Forelimb muscle (tissue), 1 donor: ENCODE data around the gene PHRF1. TPM values are rescaled to one million over a fixed set of nuclear protein-coding genes. Genes with fewer than 3 reads are reported as not detected.

Experiments used
- DNase-seq: peaks from one replicate; pipeline ENCODE4 v3.0.0-alpha.2; 2013; ENCODE audit warnings: low read depth
- polyA plus RNA-seq: library from polyadenylated mRNA; unstranded; fragments of 120-200 nt; gene quantifications from one replicate; pipeline ENCODE4 v1.2.1, GENCODE V29; 2013; ENCODE audit not compliant: insufficient read length

PHRF1 gene
- polyA plus RNA-seq, 1 donor = 18.4 TPM

DNA sequence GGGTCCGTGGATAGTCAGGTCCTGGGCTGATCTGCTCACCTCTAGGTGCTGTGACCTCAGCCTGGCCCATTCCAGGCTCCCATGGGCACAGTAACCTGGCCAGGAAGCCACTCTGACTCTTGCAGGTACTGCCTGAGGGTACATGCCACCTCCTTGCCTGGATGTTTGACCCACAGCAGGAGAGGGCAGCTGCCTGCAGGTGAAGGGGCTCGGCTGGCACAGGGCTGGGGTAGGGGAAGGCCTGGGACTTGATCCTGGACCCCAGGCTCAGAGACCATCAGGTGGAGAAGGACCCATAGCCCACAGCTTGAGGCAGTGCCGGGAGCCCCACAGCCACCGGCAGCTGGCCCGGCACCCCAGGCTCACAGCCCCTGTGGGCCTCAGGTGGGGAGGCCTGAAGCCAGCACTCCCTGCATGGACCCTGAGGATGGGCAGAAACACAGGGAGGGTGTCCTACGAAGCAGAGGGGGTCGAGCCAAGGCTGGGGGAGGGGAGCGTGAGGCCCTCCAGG lies 36.2 kb upstream of the PHRF1 start:
- no peak for DNase-seq

DNA sequence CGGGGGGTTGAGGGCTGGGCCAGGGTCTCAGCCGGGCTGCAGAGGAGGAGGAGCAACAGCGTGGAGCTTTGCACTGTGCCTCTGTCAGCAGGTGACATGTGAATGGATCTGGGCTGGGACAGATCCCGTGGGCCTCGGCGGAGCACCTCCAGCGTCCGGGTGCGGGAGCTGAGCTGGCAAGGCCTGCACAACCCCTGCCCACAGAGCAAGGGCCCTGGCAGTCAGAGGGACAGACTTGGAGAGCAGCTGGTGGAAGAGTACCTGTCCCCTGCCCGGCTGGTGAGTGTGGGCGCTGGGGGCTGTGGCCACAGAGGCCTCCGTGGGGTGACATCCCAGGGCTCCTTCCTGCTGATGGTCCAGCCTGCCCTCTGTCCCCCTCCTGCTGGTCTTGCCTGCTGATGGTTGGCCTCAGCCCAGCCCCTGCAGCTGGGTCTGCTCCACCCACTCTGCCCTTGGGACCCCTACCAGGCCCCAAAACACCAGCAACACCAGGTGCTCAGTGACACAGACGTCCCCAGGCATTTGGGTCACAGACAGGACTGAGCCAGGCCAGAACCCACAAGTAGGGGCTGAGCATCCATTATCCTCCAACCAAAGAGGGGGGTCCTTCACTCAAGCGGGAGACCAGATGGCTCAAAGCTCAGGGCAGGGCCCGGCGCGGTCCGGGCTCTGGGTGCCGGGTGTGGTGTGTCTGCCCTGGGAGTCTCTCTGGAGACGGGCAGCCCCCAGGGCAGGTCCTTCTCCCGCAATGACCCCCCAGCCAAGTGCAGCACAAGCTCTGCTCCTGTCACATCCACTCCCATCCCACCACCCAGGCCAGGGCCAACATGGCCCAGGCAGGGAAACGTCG lies 35.5 kb upstream of the PHRF1 start:
- no peak for DNase-seq

DNA sequence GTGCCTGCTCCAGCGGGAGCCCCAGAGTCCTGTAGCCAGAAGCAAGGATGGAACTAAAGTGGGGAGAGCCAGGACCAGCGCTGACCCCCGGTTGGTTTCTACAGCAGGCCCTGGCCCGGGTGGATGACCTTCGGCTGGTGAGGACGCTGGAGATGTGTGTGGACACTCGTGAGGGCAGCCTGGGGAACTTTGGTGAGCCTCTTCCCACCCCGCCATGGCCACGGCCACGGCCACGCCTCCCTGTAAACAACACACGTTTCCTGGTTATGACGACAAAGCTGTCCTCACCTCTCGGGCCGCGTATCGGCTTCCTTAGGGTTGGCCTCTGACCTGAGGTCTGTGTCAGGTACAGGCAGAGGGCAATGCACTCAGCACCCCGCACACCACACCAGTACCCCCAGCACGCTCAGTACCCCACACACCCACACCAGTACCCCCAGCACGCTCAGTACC lies 34.8 kb upstream of the PHRF1 start:
- no peak for DNase-seq

DNA sequence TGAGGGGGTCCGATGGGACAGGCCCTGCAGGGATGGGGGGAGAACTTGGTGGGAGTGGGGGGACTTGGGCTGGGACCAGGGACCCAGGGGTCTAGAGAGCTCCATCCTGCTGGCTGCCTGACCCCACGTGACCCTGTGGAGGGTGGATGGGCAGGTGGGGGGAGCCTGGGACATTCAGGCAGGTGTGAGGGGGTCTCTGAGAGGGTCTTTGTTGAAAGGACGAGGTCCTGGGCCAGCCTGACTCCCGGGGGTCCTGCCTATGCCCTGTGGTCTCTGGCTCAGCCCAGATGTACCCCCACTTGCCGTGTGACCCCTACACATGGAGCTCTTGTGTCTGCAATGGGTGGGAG lies 31.5 kb upstream of the PHRF1 start:
- DNase-seq = no peak

DNA sequence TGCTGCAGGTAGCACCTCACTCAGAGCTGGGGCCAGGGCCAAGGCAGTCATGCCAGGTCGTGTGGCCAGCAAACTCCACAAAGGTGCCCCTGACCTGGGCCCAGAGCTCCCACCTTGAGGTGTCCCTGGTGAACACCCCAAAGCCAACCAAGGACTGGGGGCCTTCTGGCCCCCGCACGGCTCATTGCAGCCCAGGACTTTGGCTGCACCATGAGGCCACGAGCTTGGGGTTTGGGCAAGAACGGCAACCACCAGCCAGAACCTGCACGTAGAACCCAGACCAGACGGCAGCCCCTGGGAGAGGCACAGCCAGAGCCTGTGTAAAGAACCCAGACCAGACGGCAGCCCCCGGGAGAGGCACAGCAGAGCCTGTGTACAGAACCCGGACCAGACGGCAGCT lies 31.1 kb upstream of the PHRF1 start:
- no peak for DNase-seq

DNA sequence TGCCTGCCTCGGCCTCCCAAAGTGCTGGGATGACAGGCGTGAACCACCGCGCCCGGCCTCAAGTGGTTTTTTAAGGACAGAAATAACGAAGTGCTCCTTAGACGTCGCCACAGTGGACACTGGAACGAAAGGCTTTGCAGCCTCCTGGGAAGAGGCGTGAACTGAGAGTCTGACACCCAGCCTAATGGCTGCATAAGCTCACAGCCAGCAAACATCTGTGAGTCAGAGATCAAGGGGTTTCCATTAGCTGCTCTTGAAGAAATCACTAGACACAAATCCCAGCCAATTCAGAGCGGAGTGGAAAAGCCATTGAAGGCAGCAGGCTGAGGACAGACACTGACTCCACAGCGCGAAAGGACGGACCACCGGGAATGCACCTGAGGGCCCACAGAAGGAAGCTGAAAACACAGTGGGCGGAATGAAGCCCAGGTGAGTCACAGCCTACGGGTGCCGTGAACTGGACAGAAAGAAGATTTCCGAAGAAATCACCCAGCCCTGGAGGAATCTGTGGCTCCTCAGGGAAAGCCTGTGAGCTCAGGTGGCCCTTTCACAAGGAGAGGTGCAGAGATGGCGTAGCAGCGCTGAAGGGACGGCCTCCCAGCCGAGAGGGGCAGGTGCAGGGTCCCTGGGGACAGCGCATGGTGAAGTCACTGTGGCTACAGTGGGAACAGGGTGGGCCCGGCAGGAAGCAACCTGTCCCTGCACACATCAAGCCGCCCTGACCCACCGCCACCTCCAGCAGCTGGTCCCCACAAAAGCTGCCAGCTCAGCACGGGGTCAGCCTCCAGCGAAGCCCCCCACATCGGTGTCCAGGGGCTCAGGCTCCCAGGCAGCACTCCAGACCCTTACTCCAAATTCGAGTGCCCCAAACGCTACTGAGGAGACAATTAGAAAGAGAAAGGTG lies 27.3 kb upstream of the PHRF1 start:
- DNase-seq = no peak

DNA sequence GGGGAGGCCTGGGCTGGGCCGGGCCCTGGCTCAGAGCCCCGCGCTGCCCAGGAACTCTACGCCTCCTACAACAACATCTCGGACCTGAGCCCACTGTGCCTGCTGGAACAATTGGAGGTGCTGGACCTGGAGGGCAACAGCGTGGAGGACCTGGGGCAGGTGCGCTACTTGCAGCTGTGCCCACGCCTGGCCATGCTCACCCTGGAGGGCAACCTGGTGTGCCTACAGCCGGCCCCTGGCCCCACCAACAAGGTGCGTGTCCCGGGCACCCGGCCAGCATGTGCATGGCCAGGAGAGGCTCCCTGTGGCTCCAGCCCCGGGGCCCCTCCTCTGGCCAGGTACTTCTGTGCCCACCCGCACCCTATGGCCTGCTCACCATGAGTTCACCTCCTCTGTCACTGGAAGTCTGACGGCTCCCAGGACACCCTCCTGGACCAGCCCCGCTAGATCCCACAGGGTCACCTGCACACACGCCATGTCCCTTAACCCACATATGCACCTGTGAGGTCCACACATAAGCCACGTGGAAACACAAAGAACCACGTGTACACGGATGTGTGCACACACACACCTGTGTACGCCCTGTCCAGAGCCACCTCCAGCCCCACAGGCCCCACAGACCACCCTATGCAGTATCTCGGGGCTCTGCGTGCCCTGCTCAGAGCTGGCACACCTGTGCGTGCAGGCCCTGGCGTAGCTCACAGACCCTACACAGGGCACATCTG lies 26.1 kb upstream of the PHRF1 start:
- no peak for DNase-seq

DNA sequence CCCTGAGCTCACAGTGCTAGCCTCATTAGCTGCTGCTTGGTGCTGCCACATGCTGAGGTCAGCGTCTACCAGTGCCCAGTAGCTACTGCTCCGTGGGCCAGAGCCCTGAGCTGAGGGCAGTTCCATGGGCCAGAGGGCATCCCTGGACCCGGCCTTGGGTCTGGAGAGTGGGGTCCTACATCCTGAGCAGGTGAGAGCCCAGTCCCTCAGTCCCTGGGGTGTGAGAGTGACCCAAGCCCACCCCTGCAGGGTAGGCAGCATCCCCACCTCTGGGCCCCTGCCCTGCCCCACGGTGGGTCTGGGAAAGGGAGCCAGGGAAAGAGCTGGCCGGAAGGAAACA lies 25.6 kb upstream of the PHRF1 start:
- DNase-seq = no peak

DNA sequence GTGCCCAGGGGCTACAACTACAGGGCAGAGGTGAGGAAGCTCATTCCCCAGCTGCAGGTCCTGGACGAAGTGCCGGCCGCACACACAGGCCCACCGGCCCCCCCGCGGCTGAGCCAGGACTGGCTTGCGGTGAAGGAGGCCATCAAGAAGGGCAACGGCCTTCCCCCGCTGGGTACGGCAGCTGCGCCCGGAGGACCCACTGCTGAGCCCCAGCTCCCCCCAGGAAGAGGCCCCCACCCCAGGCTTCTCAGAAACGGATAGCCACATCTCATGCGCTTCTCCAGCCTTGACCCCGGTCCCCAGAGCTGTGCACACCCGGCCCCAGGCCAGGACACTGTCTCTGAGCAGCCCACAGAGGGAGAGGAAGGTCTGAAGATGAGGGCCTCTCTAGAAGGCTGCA lies 25.1 kb upstream of the PHRF1 start:
- no peak for DNase-seq

DNA sequence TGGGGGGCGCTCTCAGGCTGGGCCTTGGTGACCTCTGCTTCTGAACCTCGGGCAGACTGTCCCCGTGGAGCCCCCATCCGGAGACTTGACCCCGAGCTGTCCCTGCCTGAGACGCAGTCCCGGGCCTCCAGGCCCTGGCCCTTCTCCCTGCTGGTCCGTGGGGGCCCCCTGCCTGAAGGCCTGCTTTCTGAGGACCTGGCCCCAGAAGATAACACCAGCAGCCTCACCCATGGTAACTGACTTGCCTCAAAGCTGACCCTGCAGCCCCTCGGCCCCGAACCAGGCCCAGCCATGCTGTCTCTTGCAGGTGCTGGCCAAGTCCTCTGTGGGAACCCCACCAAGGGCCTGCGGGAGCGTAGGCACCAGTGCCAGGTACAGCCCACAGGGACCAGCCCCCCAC lies 24.7 kb upstream of the PHRF1 start:
- DNase-seq = no peak

DNA sequence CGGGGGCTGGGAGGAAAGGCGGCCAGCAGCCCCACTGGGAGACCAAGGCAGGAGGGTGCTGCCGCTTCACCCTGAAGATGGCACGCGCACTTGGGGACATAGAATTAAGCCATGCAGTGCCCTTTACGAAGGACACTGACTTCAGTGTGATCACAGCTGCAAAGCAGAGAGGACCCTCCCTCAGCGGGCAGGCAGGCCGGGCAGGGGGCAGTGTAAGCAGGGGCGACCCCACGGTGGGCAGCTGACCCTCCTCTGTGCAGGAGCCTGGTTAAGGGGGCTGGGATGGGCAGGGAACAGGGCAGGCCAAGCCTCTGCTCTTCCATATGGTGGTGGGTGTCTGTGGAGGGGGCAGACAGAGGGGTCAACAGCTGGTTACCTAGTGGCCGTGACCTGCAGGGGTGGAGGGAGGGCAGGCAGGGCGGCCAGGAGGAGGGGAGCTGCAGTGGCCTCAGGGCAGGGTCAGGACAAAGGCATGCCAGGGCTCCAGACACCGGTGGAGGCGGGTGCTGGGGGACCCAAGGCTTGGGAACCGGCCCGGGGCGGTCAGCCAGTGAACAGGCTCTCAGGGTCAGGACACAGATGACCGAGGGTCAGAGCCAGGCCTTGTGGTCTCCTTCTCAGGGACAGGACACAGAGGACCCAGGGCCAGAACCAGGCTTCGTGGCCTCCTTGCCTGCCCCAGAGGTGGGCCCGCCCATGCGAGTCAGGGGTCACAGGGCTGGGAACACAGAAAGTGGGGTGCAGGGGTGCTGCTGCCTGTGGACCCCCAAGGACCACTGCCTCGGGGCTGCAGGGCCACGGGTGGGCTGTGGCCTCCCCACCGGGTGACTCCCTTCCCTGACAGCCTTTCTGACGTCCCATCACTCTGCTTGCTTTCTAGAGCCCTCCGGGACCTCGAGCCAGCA lies 22.9 kb upstream of the PHRF1 start:
- DNase-seq = no peak

DNA sequence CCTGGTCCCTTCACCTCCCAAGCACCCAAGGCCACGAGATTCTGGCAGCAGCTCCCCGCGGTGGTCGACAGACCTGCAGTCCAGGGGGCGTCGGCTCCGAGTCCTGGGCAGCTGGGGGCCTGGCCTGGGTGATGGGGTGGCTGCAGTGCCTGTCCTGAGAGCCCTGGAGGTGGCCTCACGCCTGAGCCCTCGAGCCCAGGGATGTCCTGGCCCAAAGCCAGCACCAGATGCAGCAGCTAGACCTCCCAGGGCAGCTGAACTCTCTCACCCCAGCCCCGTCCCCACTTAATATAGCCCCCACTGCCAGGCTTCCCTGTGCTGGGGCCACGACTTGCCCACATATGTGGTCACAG lies 22.3 kb upstream of the PHRF1 start:
- no peak for DNase-seq

DNA sequence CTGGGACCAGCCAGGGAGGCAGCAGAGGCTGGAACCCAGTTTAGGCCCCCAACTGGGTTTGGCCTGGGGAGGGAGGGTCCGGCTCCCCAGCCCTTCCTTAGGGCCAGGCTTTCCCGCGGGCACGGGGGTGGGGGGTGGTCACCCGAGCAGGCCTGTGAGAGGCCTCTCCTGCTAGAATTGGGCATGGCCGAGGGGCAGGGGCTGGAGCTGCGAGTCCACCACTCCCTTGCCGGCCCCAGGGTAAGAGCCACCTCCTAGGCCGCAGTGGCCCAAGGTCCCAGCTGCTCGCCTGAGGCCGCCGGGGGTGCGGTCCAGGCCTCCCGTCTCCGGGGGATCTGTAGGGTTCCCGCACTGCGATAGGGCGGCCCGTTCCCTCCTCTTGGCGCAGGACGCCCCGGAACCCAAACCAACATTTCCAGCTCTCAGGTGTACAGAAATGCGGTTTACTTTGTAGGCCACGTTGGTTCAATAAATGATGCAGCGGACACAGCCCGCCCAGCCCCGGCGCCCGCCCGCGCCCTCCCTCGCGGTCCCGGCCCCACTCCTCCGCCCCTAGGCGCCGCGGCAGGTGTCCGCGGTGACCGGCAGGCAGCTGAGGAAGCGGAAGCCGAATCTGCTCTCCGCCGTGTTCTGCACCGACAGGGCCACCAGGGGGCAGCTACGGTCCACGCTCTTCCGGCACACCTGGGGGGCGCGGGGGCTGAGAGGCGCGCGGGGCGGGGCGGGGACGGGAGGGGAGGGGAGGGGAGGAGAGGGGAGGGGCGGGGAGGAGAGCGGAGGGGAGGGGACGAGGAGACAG lies 21.6 kb upstream of the PHRF1 start:
- DNase-seq = no peak

DNA sequence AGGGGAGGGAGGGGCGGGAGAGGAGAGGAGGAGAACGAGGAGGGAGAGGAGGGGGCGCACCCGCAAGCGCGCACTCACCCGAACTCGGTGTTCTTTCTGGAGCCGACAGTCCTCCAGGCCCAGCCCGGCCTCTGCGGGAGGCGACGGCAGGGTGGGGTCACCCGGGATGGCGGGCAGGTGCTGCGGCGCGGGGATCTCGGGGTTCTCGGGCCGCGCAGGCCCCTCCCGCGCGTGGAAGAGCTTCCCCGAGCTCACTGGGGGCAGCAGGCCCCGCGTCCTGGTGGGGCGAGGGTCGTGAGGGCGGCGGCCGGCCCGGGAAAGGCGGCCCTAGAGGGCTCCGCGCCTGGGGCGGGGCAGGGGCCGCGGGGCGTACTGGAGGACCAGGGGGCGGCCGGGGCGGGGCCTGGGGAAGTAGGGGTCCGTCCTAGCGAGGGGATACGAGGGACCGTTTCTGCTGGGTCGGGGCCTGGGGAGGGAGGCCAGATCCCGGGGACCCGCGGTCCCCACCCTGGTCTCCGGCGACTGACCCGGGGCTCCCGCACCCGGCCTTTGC lies 21.0 kb upstream of the PHRF1 start:
- no peak for DNase-seq

DNA sequence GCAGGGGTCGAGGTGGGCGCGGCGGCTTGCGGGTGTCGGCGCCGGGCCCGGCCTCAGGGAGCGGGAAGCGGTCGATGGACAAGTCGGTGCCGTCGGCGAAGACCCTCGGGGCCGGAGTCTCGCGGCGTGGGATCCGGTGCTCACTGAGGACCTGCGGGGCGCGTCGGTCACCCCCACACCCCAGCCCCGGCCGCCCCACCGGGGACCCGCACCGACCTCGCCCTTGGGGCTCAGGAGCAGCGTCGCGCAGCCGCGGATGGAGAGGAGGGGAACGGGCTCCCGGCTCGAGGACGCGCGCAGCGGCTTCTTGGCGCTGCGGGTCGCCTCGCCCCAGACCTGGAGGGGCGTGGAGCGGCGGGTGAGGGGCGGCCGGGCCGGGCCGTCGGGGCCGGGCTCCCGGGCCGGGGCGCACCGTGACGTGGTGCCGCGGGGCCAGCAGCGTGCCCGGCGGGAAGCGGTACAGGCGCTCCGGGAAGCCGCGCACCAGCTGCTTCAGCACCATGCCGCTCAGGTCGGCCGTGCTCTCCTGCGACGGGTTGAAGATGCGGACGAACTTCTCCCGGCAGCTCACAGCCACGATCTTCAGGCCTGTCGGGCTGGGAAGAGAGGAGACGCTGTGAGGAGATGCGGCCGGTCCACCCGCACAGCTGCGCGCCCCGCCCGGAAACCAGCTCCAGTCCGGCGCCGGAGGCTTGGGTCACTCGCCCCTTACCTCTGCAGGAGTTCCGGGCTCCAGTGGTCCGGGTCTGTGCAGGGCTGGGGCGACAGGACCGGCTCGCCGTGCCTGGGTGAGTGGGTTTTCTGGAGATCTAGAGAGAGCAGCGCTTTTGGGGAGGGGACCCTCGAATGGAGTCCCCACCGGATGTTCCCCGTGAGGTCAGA lies 20.2 kb upstream of the PHRF1 start:
- DNase-seq = no peak

DNA sequence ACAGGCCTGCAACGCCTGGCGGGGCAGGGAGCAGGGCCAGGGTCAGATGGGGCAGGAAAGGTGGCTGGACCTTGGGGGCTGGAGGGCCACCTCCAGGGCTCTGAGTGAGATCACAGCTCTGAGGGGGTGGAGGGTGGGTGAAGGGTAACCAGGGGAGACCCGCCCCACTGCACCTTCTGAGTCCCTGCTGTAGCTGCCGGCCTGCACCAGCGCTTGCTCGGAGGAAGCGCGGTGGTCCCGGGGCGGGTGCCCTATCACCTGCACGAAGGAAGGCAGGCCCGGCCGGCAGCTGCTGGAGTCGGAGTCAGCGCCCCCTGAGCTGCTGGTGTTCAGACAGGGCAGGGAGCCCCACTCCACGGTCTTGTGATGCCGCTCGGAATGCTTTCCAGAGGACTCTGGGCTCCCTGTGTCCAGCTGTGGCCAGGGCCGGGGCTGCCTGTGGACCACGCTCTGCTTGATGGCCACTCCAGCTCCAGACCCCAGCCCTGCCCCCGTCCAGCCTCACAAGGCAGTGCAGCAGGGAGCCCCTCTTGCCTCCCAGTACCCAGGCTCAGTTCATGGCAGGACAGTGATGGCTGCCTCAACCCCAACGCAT lies 19.5 kb upstream of the PHRF1 start:
- no peak for DNase-seq

DNA sequence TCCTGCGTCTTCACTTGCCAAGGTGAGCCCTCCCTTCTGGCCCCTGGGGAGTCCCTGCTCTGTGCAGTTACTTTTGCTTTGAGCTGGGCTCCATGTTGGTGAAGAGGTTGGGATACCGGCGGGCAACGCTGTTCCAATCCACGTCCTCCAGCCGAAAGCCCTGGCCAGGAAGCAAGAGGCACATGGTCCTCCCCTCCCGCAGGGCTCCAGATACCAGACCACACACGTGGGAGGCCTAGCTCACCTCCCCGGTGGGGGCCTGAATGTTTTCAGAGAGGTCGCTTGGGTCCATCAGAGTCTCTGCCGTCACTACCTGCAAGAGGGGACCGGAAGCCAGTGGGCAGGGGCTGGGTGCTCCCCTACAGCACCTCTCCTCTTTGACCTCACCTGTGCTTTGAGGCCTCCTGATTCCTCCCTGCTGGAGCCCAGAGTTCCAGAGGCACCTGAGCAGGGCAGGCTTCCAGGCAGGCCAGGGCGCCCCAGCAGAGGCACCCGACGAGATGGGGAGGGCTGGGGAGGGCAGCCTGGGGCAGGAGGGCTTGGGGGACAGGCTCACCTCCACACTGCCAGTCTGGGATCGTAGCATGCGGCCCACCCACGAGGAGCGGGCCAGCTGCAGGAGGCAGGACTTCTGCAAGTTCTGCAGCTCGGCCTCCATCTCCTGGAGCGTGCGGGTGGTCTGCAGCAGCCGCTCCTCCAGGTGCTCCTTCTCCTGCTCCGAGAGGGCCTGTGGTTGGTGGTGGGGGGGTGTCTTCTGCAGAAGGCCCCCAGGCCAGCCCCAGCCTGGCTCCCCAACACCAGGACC lies 18.7 kb upstream of the PHRF1 start:
- no peak for DNase-seq

DNA sequence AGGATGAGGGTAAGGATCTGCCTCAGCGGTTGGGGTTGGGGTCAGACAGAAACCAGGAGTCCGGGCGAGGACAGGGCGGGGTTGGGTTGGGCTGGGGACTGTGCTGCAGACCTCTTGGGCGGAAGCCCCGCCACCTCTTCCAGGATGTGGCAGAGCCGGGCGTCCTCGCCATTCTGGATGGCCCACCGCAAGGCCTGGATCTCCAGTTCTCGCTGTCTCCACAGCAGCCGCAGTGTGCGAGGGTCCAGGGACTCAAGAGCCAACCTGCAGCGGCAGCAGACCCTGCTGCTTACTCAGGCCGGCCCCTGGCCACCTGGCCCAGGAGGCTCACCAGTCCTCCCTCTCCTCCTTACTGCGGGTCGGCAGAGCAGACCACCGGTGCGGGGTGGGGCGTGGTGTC lies 17.8 kb upstream of the PHRF1 start:
- no peak for DNase-seq
